Spinal cord (tissue), 10 donors: ENCODE measurements around the gene FLRT1. TPM values are rescaled to one million over a fixed set of nuclear protein-coding genes. Genes with fewer than 3 reads are reported as not detected.

Source experiments
- DNase-seq, 6 donors: peaks; one replicate each; pipeline versions ENCODE4 v3.0.0 to v3.0.0-alpha.2; 2013 to 2015; ENCODE audit warnings: low spot score in 6 of 6, low read depth in 4 of 6
- H3K27ac ChIP-seq: one replicate; pipeline ENCODE4 v1.5.1; 2013; ENCODE audit warnings: low read depth, low read length, control low read depth
- H3K27me3 ChIP-seq: one replicate; pipeline ENCODE4 v1.6.1; 2013; ENCODE audit warnings: low read length; ENCODE audit not compliant: control insufficient read depth, insufficient read depth
- H3K36me3 ChIP-seq: one replicate; pipeline ENCODE4 v1.6.1; 2013; ENCODE audit warnings: low read length; ENCODE audit not compliant: control insufficient read depth, insufficient read depth
- H3K4me1 ChIP-seq: one replicate; pipeline ENCODE4 v1.6.1; 2013; ENCODE audit warnings: low read length; ENCODE audit not compliant: control insufficient read depth, insufficient read depth
- H3K4me3 ChIP-seq: one replicate; pipeline ENCODE4 v1.5.1; 2013; ENCODE audit warnings: low read depth, low read length, control low read depth
- H3K9me3 ChIP-seq: one replicate; pipeline ENCODE4 v1.6.1; 2013; ENCODE audit warnings: low read length; ENCODE audit not compliant: control insufficient read depth, insufficient read depth
- WGBS: methylation state at CpG from one replicate; pipeline ENCODE4 v1.1.5; 2013; ENCODE audit warnings: missing lambda C conversion rate; ENCODE audit not compliant: insufficient coverage; 5-methylcytosine and 5-hydroxymethylcytosine counted together
- polyA plus RNA-seq, 2 donors: library from polyadenylated mRNA; unstranded; fragments of 120-200 nt; gene quantifications; one replicate each; pipeline ENCODE4 v1.2.1, GENCODE V29; 2013; ENCODE audit not compliant: insufficient read length in 2 of 2
- total RNA-seq, 2 donors: library from RNA; depleted of rRNA in 1 of 2; stranded (reverse); fragments of 120-200 nt in 1 of 2; fragments of >200 nt in 1 of 2; gene quantifications; one replicate each; pipeline versions ENCODE4 v1.2.3 to v1.2.4, GENCODE V29; 2013 to 2014
- donor health status: healthy.

FLRT1 gene
- total and polyA plus RNA-seq, 4 donors, result 6.7 to 21.0 (median 11.7) TPM

DNA sequence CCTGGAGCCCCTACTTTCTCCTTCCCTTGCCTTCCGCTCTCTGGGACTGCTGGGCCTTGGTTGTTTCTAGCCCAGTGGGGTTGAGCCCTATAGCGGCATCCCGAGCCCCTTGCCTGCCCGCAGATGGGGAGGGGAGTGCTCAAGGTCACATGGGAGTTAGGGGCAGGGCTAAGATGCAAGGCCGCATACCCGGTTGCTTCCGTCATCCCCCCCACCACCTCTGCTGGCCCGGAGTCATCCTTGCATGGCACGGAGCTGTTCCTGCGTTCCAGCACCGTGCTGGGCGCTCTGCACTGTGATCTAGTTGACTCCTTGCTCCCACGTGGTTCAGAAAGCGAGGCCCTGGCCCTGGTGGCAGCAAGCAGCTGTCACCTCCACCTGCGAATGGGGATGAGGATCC is 18.0 kb downstream of the FLRT1 start:
- Histone ChIP-seq H3K9me3 (no peaks in the 10 kb centered on the region), H3K27ac (no peak overlapping the region), H3K27me3 (no peaks in the 10 kb centered on the region), H3K4me1 (peaks cover 98% of the 10 kb centered on the region), H3K36me3 (peaks cover 21% of the 10 kb centered on the region), H3K4me3 (no peak overlapping the region)
- no peak for DNase-seq
- 39% methylated on average over 12 of the region's 15 CpGs for WGBS

DNA sequence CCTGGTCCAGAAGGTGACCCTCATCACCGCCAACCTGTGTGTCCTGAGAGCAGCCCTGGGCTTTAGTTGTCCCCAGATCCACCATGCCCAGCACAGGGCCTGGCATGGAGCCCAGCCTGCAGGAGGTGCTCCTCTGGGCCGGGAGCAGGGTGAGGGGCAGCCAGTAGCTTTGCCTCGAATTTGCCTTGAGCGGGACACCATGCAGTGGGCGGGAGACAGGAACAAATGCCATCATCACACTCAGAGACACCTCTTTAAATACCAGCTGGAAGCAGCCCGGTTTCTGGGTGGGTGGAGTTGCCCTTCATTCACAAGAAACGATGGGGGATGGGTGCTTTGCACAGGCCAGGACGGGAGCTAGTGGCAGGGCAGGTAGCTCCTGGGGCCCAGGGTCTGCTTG is 19.3 kb downstream of the FLRT1 start:
- Histone ChIP-seq H3K27ac (no peak overlapping the region), H3K36me3 (peaks cover 23% of the 10 kb centered on the region), H3K4me1 (peaks cover 98% of the 10 kb centered on the region), H3K9me3 (no peaks in the 10 kb centered on the region), H3K4me3 (no peak overlapping the region), H3K27me3 (peaks cover 1% of the 10 kb centered on the region)
- DNase-seq, result no peak
- WGBS, result 53% methylated on average over 4 of the region's 8 CpGs

DNA sequence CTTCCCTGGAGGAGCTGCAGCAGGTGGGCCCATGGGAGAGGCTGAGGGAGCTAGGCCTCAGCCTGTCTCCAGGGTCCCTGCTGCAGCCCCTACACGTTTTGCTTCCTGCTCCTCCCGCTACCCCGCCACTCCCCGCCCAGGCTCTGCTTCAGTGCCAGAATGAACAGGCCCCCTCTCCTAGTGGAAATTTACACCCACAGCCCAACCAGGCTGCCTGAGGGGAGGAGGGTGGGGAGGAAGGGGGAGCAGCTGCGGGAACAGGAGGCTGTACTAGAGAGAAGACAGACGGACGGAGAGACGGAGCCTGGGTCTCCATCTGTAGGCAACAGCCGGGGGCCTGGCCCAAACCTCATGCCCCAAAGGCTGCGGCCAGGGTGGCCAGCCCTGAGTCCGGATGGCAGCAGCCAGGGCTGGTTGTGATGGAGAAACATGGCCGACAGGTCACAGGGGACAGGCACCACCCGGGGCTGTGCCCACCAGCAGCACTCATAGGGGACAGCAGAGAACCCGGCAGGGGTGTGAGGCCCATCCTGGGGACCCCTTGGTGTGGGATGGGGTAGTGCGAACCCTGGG is 20.6 kb downstream of the FLRT1 start:
- H3K27me3 ChIP-seq, result peaks cover 2% of the 10 kb centered on the region
- 59% methylated on average over 10 of the region's 15 CpGs for WGBS
- DNase-seq, result peak in 1 of 6 donors; percentile 92
- no peaks in the 10 kb centered on the region for H3K9me3 ChIP-seq
- H3K36me3 ChIP-seq, result peaks cover 23% of the 10 kb centered on the region
- no peak overlapping the region for H3K4me3 ChIP-seq
- peaks cover 98% of the 10 kb centered on the region for H3K4me1 ChIP-seq
- H3K27ac ChIP-seq, result peak overlapping the region; percentile 57

DNA sequence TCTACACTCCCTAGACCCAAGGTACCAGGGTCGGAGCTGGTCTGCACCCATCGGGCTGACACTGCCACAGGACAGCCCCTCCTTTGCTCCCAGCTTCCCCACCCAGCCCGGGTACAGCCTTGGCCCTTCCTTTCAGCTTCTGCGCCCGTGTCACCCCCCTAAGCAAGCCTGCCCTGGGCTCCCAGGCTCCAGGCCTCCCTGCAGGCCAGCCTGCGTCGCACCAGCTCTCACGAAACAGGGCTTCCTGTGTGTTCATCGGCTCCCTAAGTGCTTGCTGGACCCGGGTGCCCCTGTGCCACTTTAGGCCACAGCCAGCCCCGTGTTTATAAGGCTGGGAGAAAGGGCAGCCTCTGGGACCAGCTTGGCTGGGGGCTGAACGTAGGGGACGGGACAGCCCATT is 21.1 kb downstream of the FLRT1 start:
- peaks cover 97% of the 10 kb centered on the region for H3K4me1 ChIP-seq
- H3K27me3 ChIP-seq, result peaks cover 2% of the 10 kb centered on the region
- no peaks in the 10 kb centered on the region for H3K9me3 ChIP-seq
- peaks cover 23% of the 10 kb centered on the region for H3K36me3 ChIP-seq
- no peak overlapping the region for H3K4me3 ChIP-seq
- DNase-seq, result no peak
- H3K27ac ChIP-seq, result peak overlapping the region; percentile 57
- 84% methylated on average over 13 of the region's 13 CpGs for WGBS

DNA sequence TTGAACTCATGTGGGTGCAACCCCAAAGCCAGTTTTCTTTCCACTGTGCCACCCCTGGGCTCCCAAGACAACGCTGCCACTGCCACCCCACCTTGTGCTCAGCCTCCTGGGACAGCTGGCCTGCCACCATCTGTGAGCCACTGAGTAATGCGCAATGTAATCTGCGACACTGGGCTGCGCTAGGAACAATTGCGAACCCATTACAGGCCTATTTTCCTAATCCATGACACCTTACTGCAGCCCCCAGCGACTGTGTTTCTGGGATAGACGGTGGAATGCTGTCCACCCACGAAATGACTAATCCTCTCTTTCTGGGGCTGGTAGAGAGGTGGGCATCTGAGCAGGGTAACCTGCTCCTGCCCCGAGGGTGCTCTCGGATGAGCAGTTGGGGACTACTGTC is 22.2 kb downstream of the FLRT1 start:
- Histone ChIP-seq H3K36me3 (peaks cover 28% of the 10 kb centered on the region), H3K27me3 (peaks cover 2% of the 10 kb centered on the region), H3K9me3 (no peaks in the 10 kb centered on the region), H3K4me1 (peaks cover 97% of the 10 kb centered on the region), H3K4me3 (no peak overlapping the region), H3K27ac (no peak overlapping the region)
- no peak for DNase-seq
- WGBS, result 79% methylated on average over 8 of the region's 10 CpGs

DNA sequence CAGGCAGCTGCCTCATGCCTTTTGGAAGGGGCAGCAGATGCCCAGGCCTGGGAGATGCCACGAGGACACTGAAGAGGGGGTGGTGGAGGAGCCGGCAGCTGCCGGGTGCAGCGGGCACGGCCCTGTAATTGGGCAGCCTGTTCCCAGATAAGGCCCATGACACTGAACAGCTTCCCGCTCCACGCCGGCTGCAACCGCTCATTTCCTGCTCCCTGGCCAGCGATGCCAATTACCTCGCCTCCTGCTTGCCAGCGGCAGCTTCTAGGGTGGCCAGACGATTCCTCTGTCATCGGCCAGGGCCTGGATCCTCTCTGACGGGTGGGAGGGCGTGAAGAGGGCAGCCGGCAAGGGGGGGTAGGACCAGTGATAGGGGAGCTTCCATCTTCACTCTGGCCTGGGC is 22.8 kb downstream of the FLRT1 start:
- Histone ChIP-seq H3K9me3 (no peaks in the 10 kb centered on the region), H3K4me1 (peaks cover 97% of the 10 kb centered on the region), H3K36me3 (peaks cover 28% of the 10 kb centered on the region), H3K27ac (no peak overlapping the region), H3K27me3 (peaks cover 2% of the 10 kb centered on the region), H3K4me3 (no peak overlapping the region)
- DNase-seq, result peak in 2 of 6 donors; percentile 53 to 54
- WGBS, result 51% methylated on average over 14 of the region's 17 CpGs

DNA sequence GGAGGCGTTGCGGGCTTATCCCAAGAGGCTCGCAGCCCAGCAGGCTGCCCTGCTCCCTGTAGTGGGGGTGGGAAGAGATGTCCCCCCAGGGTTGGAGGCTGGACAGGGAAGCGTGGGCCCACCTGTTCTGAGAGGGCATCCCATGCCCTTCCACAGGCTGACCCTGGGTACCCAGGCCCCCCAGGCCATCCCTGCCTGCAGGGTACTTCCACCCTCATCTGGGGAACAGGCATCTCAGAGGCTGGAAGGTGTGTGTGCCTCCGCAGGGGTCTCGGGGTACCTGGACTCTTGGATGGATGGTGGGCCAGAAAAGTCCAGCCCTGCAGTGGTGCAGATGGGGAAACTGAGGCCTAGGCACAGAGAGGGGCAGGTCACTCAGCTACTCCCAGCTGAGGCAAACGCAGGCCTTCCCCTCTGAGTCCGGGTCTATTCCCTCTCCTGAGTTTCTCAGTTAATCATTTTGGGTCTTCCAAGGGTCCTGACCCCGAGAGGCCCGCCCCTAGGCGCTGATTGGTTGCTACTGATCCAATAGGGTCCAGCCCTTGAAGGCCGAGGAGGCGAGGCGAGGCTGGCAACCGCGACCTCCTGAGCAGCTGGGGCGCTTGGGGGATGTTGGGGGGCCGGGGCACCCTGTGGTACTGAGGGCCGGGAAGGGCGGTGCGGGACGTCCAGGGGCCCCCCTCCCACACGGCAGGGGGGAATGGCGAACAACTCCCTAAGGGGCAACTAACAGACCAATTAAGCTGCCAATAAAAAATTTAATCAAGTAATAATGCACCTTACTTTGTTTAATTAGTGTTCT is 23.8 kb downstream of the FLRT1 start:
- Histone ChIP-seq H3K4me3 (no peak overlapping the region), H3K27me3 (peaks cover 2% of the 10 kb centered on the region), H3K36me3 (peaks cover 29% of the 10 kb centered on the region), H3K4me1 (peaks cover 97% of the 10 kb centered on the region), H3K27ac (no peak overlapping the region), H3K9me3 (no peaks in the 10 kb centered on the region)
- peak in 1 of 6 donors; percentile 57 for DNase-seq
- WGBS, result 50% methylated on average over 15 of the region's 24 CpGs

DNA sequence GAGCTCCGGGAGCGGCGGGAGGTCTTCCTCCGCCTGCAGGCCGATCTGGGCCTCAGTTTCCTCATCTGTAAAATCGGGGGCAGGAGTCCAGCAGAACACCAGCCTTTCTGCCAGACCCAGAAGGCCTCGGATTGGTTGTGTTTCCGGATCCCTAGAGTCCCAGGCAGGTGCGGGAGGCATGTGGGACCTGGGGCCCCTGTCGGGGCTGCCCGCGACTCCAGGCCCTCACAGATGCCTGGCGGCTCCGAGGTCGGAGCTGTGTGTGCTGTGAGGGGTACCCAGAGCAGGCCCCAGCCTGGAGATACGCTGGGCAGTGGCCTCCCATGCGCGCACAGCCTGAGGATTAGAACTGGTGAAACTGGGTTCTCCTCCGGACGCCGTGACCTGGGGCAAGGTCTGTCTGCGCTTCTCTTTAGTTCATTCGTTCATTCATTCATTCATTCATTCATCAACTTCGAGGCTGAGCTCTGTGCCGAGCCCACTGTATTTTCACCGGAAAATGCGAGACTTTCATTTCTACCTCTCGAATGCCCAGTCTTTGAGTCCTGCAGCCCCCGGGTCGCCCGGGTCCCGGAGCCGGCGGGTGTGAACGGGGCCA is 24.6 kb downstream of the FLRT1 start:
- Histone ChIP-seq H3K4me3 (peak overlapping the region; percentile 44), H3K36me3 (peaks cover 33% of the 10 kb centered on the region), H3K4me1 (peaks cover 97% of the 10 kb centered on the region), H3K27me3 (peaks cover 2% of the 10 kb centered on the region), H3K27ac (no peak overlapping the region), H3K9me3 (no peaks in the 10 kb centered on the region)
- no peak for DNase-seq
- WGBS, result 13% methylated on average over 35 of the region's 35 CpGs

DNA sequence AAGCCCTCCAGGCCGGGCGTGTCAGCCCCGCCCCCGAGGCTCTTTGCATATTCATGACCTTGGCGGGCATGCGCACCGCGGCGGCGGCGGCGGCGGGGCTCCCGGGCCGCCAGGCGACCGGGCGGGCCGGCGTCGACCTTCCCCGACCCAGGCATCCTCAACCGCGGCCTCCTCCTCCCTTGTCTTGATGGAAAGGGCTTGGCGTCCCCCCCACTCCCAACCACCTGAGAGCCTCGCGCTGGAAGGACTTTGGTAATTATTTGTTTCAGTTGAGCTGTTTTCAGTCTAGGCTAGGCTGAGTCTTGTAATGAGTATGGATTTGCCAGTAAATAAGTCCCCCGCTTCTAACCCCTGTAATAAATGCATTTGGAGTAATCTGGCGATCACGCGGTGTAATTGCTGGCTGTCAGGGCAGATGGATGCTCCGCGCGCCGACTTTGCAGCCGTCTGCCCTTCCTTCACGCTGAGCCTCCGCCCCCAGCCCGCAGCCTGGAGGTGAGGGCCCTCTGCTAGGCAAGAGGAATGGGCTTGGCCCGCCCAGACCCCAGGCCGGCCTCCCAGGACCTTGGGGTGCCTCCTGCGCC is 25.2 kb downstream of the FLRT1 start:
- H3K27ac ChIP-seq, result no peak overlapping the region
- H3K4me1 ChIP-seq, result peaks cover 91% of the 10 kb centered on the region
- H3K36me3 ChIP-seq, result peaks cover 31% of the 10 kb centered on the region
- under 1% methylated on average over 35 of the region's 42 CpGs for WGBS
- peak in 2 of 6 donors; percentile 81 to 86 for DNase-seq
- no peaks in the 10 kb centered on the region for H3K9me3 ChIP-seq
- peaks cover 2% of the 10 kb centered on the region for H3K27me3 ChIP-seq
- H3K4me3 ChIP-seq, result peak overlapping the region; percentile 44
